ENCODE measurements around the gene THOP1.

DNA sequence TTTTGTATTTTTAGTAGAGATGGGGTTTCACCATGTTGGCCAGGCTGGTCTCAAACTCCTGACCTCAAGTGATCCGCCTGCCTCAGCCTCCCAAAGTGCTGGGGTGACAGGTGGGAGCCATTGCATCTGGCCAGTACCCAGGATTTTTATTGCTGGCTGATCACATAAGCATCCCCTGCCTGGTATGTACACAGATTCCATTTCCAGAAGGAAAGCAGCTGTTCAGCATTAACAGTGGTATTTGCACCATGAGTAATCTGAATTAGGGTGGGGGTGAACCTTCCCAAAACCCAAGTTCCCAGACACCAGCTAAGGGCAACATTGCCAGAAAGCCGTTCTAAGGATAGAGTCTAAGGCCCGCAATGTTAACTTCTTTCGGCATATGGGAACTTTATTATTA, 63.3 kb downstream of the THOP1 start:
- TF ChIP-seq, protein P1, sequence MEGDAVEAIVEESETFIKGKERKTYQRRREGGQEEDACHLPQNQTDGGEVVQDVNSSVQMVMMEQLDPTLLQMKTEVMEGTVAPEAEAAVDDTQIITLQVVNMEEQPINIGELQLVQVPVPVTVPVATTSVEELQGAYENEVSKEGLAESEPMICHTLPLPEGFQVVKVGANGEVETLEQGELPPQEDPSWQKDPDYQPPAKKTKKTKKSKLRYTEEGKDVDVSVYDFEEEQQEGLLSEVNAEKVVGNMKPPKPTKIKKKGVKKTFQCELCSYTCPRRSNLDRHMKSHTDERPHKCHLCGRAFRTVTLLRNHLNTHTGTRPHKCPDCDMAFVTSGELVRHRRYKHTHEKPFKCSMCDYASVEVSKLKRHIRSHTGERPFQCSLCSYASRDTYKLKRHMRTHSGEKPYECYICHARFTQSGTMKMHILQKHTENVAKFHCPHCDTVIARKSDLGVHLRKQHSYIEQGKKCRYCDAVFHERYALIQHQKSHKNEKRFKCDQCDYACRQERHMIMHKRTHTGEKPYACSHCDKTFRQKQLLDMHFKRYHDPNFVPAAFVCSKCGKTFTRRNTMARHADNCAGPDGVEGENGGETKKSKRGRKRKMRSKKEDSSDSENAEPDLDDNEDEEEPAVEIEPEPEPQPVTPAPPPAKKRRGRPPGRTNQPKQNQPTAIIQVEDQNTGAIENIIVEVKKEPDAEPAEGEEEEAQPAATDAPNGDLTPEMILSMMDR (IDR thresholded peaks at IDR 0.05), result no peak
- TF ChIP-seq POLR2A (IDR thresholded peaks at IDR 0.05), result no peak

Data from adrenal gland (tissue), 5 donors.